Rectal smooth muscle tissue (tissue), 1 donor: ENCODE data around the gene HSP90AA1.
"Not testable (repeated sequence)": the region's sequence is repeated elsewhere in the genome, so short reads cannot be mapped to it uniquely, and the experiment has no call there.

Experiments
- H3K27ac ChIP-seq: one replicate; pipeline ENCODE4 v1.7.0; 2013; ENCODE audit warnings: low read depth, low read length, inconsistent platforms
- H3K27me3 ChIP-seq: one replicate; pipeline ENCODE4 v1.7.0; 2013; ENCODE audit warnings: low read length; ENCODE audit not compliant: control insufficient read depth, insufficient read depth
- H3K36me3 ChIP-seq: one replicate; pipeline ENCODE4 v1.7.0; 2013; ENCODE audit warnings: low read length; ENCODE audit not compliant: control insufficient read depth, insufficient read depth
- H3K4me1 ChIP-seq: one replicate; pipeline ENCODE4 v1.7.0; 2013; ENCODE audit warnings: low read length; ENCODE audit not compliant: control insufficient read depth, insufficient read depth
- H3K4me3 ChIP-seq: one replicate; pipeline ENCODE4 v1.7.0; 2013; ENCODE audit warnings: low read length
- H3K9ac ChIP-seq: one replicate; pipeline ENCODE4 v1.7.0; 2013; ENCODE audit warnings: low read length

HSP90AA1 gene

DNA sequence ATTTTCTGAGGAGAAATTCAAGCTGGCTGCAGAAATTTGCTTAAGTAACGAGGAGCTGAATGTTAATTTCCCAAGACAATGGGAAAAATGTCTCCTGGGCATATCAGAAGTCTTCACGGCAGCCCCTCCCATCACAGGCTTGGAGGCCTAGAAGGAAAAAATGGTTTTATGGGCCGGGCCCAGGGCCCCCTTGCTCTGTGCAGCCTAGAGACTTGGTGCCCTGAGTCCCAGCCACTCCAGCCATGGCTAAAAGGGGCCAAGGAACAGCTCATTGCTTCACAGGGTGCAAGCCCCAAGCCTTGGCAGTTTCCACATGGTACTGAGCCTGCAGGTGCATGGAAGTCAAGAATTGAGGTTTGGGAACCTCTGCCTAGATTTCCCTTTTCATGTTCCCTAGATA, 24.3 kb upstream of the HSP90AA1 start:
- no peak overlapping the region for H3K9ac ChIP-seq
- no peak overlapping the region for H3K27ac ChIP-seq
- H3K36me3 ChIP-seq = no peaks in the 10 kb centered on the region
- no peak overlapping the region for H3K4me3 ChIP-seq
- no peaks in the 10 kb centered on the region for H3K4me1 ChIP-seq
- H3K27me3 ChIP-seq = no peaks in the 10 kb centered on the region

DNA sequence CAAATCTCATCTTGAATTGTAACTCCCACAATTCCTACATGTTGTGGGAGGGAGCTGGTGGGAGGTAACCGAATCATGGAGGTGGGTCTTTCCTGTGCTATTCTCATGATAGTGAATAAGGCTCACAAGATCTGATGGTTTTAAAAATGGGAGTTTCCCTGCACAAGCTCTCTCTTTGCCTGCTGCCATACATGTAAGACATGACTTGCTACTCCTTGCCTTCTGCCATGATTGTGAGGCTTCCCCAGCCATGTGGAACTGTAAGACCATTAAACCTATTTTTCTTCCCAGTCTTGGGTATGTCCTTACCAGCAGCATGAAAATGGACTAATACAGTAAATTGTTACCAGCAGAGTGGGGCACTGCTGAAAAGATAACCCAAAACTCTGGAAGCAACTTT, 22.5 kb upstream of the HSP90AA1 start:
- H3K4me3 ChIP-seq, H3K27ac ChIP-seq, H3K27me3 ChIP-seq, H3K9ac ChIP-seq, H3K36me3 ChIP-seq, H3K4me1 ChIP-seq: not testable (repeated sequence)

DNA sequence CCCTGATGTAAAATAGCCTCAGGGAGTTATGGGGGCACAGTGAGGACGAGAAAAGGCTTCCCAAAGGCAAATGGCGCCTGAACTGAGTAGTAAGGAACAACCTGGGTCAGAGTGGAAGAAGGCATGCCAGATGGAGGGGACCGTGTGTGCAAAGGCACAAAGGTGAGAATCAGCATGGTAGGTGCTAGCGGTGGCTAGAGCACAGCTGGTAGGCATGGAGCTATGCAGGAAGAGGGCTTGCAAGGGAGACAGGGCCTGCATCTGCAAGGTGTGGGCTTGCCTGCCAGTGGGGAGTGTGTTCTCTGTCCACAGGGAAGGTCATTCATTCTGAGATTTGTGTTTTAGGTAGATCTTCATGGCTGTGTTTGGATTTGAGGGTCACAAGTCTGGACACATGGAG, 18.5 kb upstream of the HSP90AA1 start:
- H3K4me3 ChIP-seq = no peak overlapping the region
- H3K9ac ChIP-seq = no peak overlapping the region
- H3K36me3 ChIP-seq = no peaks in the 10 kb centered on the region
- H3K27me3 ChIP-seq = no peaks in the 10 kb centered on the region
- no peaks in the 10 kb centered on the region for H3K4me1 ChIP-seq
- no peak overlapping the region for H3K27ac ChIP-seq

DNA sequence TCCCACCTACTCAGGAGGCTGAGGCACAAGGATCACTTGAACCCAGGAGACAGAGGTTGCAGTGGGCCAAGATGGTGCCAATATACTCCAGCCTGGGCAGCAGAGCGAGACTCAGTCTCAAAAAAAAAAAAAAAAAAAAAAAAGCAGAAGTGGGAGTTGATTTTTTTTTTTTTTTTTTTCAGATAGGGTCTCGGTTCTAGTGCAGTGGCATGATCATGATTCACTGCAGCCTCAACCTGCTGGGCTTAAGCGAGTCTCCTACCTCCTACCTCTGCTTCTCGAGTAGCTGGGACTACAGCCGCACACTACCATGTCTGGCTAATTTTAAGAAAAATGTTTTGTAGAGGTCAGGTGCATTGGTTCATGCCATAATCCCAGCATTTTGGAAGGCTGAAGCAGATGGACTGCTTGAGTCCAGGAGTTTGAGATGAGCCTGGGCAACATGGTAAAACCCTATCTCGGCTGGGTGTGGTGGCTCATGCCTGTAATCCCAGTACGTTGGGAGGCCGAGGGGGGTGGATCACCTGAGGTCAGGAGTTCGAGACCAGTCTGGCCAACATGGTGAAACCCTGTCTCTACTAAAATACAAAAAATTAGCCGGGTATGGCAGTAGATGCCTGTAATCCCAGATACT, 16.3 kb upstream of the HSP90AA1 start:
- no peaks in the 10 kb centered on the region for H3K4me1 ChIP-seq
- H3K36me3 ChIP-seq = no peaks in the 10 kb centered on the region
- H3K27me3 ChIP-seq = no peaks in the 10 kb centered on the region
- no peak overlapping the region for H3K4me3 ChIP-seq
- no peak overlapping the region for H3K27ac ChIP-seq
- no peak overlapping the region for H3K9ac ChIP-seq

DNA sequence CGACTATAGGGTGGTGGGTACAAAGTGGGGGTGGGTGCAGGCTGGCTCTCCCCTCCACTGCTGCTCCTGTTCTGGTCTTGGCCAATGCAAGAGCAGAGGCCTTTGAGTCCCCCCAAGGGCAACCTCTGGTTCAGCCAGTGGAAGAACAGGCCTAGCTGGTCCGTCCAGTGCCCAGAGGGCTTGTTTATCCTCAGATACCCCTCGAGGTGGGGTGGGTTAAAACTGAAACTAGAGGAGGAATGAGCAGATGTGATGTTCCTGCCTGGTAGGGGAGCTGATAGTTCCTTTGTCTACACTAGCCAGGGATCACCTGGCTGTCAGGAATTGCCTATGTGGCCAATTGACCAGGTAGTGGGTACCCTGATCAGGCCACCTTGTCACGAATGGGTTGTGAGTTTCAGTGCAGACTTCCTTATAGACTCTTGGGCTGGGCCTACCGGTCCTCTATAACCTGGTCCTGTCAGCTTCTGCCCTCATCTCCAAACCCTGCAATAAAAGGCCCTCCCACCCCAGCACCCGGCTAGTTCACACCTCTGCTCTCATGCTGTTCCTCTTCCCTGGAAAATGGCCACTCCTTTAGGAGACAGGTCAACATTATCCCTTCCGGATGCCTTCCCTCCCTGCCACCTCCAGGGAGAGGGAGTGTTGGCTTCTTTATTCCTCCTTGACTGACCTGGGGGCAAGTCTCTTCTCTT, 10.7 kb upstream of the HSP90AA1 start:
- Histone ChIP-seq H3K27ac (no peak overlapping the region), H3K36me3 (no peaks in the 10 kb centered on the region), H3K9ac (no peak overlapping the region), H3K4me3 (no peak overlapping the region), H3K27me3 (no peaks in the 10 kb centered on the region), H3K4me1 (peaks cover 2% of the 10 kb centered on the region)

DNA sequence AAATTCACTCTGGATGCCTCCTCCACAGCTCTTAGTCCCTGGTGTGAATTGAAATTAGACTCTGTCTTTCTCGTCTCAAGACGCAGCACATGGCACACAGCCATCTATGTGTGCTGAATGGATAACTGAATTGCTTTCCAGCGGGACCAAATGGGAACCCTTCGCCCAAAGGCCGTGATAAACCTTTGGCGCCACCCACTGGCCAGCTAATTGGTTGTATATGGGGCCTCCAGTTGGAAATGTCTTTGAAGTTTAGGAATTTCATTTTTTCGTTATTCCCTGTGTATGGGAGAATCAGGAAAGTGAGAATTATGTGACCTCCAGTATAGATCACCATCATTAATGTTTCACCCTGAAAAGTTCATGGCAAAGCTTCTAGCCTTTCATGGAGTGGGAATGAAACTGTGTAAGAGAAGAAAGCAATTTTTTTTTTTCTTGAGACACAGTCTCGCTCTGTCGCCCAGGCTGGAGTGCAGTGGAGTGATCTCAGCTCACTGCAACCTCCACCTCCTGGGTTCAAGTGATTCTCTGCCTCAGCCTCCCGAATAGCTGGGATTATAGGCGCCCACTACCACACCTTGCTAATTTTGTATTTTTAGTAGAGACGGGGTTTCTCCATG, 9.8 kb upstream of the HSP90AA1 start:
- H3K27ac ChIP-seq = no peak overlapping the region
- H3K36me3 ChIP-seq = no peaks in the 10 kb centered on the region
- H3K4me1 ChIP-seq = peaks cover 2% of the 10 kb centered on the region
- no peak overlapping the region for H3K4me3 ChIP-seq
- no peaks in the 10 kb centered on the region for H3K27me3 ChIP-seq
- no peak overlapping the region for H3K9ac ChIP-seq

DNA sequence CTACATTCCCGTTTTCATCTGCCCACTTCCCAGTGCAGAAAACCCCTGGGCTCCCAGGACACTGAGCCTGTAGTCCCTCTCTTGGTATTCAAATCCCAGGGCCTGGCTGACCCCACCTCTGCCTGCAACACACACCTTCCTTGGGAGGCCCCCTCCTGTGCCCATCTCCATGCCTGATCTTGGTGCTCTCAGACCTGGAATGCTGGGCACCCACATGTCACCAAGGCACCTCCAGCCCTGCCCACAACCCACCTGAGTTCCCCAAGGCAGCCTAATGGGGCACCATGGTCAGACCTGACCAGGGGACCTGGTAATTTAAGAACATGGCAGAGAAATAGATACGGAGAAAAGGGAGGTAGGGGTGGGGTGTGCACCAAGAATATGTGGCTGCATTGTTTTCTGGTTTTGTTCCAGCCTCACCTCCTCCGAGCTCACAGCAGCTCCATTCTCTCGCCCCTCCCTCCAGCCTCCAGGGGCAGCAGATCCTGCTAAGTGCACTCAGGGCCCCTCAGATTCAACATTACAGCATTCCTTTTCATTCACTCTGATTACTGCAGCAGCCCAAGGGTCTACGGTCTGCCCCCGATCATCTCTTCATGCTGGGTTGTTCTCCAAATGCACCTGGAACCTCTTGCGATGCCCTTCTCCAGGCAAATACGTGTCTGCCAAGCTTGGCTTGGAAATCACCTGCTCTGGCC, 9.2 kb upstream of the HSP90AA1 start:
- Histone ChIP-seq H3K27ac (no peak overlapping the region), H3K27me3 (no peaks in the 10 kb centered on the region), H3K4me3 (no peak overlapping the region), H3K4me1 (peaks cover 2% of the 10 kb centered on the region), H3K36me3 (no peaks in the 10 kb centered on the region), H3K9ac (no peak overlapping the region)

DNA sequence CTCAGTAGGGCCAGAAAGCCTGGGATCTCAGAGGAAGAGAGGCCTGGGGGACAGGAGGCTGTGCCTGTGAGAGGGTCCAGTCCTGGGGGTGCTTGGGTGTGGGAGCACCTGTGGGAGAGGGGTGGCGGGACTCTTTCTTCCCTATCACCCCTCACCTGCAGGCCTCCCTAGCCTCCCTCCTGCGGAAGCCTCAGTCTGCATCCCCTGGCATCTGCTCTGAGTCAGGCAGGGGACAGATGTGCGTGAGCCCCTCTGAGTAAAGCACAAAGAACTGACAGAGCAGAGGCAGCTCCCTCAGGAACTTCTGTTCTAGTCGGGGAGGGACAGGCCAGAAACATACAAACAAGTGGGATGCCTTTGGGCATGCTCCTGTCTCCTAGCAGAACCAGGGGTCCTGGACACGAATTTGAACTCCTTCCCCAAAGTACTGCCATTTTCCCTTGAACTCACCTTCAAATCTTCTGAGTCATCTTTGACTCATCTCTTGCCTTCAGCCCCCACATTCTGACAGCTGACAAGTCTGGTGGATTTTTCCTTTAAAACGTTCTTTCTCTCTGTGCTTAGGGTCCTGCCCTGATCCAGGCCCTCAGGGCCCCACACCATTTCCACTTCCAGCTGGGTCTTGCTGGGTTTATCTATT, 8.5 kb upstream of the HSP90AA1 start:
- Histone ChIP-seq H3K4me1 (peaks cover 2% of the 10 kb centered on the region), H3K27ac (no peak overlapping the region), H3K4me3 (no peak overlapping the region), H3K36me3 (no peaks in the 10 kb centered on the region), H3K27me3 (no peaks in the 10 kb centered on the region), H3K9ac (no peak overlapping the region)

DNA sequence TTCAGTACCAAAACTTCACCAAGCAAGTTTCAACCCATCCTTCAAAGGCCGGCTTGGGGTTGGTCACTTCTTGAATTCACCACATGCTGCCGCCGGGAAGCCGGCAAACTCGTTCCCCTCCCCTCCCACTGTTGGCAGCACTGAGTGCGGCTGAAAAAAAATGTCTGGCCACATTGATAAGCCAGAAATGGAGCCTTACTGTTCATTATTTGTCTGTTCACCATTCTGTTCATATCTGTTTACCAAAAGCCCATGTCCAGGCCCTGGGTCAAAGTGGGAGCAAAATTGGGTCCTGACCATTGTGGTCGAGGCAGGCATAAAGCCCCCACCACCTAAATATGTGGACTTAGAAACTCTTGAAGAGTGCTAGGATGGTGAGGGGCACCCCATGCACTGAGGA, 7.3 kb upstream of the HSP90AA1 start:
- H3K9ac ChIP-seq = no peak overlapping the region
- no peak overlapping the region for H3K4me3 ChIP-seq
- H3K4me1 ChIP-seq = peaks cover 2% of the 10 kb centered on the region
- no peaks in the 10 kb centered on the region for H3K27me3 ChIP-seq
- no peaks in the 10 kb centered on the region for H3K36me3 ChIP-seq
- no peak overlapping the region for H3K27ac ChIP-seq

DNA sequence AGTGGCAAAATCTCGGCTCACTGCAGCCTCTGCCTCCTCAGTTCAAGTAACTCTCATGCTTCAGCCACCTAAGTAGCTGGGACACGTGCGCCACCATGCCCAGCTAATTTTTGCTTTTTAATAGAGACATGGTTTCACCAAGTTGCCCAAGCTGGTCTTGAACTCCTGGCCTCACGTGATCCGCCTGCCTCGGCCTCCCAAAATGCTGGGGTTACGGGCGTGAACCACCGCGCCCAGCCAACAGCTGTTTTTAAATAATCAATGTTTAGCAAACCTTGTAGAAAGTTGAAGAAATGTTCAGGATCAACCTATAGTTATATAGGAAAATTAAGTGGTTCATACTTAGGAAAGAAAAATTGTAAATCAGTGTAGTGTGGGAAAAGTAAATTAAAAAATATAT, 6.0 kb upstream of the HSP90AA1 start:
- H3K9ac ChIP-seq = no peak overlapping the region
- no peak overlapping the region for H3K27ac ChIP-seq
- H3K4me3 ChIP-seq = no peak overlapping the region
- peaks cover 2% of the 10 kb centered on the region for H3K4me1 ChIP-seq
- H3K36me3 ChIP-seq = no peaks in the 10 kb centered on the region
- no peaks in the 10 kb centered on the region for H3K27me3 ChIP-seq

DNA sequence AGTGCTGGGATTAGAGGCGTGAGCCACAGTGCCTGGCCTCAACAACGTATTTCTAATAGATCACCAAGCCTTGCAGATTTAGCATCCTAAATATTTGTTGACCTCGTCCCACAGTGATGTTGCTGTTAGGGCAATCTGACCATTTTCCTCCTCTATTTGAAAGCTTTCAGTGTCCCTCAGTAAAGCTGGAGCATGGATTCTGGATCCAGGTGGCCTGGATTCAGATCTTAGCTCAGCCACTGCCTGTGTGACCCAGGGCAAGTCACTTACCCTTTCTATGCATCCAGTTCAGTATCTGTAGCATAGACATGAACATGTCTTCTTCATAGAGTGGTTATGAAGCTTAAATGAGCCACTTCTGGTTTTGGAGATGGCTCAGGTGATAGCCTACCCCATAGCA, 3.9 kb upstream of the HSP90AA1 start:
- Histone ChIP-seq H3K27me3 (no peaks in the 10 kb centered on the region), H3K9ac (no peak overlapping the region), H3K36me3 (no peaks in the 10 kb centered on the region), H3K27ac (no peak overlapping the region), H3K4me3 (no peak overlapping the region), H3K4me1 (peaks cover 1% of the 10 kb centered on the region)

DNA sequence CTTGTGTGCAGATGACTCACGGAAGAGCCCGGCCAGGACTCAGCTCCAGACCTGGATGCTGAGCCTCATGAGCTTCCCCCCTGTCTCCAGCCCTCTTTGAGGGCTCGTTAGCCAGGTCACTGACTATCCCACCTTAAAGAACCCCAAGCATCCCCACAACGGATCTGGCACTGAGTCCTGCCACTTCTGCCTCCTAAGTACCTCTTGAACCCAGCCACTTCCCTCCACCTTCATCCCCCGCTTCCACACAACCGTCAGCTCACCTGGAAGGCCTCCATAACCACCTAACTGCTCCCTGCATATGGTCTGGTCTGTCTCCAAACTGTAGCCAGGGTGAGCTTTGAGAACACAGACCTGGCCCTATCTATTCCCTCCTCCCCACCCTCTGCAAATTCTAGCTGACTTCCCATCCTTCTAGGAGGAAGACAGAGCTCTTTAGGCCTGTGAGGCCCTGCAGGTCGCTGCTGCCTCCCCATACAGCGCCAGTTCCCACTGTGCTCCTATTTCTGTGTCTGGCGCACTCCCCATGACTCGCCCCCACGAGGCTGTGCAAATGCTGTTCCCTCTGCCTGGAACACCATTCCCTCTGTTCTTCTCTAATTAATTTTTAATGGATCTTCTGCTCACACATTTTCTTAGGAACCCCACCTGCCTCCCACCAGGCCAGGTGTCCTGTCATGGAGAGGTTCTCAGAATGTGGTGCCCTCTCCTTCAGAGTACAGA, 2.9 kb upstream of the HSP90AA1 start:
- no peak overlapping the region for H3K4me3 ChIP-seq
- H3K36me3 ChIP-seq = no peaks in the 10 kb centered on the region
- H3K27me3 ChIP-seq = no peaks in the 10 kb centered on the region
- peaks cover 8% of the 10 kb centered on the region for H3K4me1 ChIP-seq
- no peak overlapping the region for H3K27ac ChIP-seq
- H3K9ac ChIP-seq = no peak overlapping the region
